GM18951 (cell line): ENCODE data around the gene FAM237A.

Experiments
- POLR2A ChIP-seq: IDR thresholded peaks from 4 replicates; pipeline ENCODE4 v1.6.1; 2011; ENCODE audit warnings: mild to moderate bottlenecking; ENCODE audit not compliant: insufficient read length, insufficient read depth; ENCODE audit errors: extremely low read depth
- in situ Hi-C: fragments of 300-500 bp; cut with MboI; formaldehyde crosslinking; loops from one replicate; pipeline ENCODE4 v1.12.0; 2022; ENCODE audit warnings: low sequenced_read_pairs, mixed read lengths, inconsistent platforms; ENCODE audit not compliant: unreplicated experiment

Gene FAM237A

DNA sequence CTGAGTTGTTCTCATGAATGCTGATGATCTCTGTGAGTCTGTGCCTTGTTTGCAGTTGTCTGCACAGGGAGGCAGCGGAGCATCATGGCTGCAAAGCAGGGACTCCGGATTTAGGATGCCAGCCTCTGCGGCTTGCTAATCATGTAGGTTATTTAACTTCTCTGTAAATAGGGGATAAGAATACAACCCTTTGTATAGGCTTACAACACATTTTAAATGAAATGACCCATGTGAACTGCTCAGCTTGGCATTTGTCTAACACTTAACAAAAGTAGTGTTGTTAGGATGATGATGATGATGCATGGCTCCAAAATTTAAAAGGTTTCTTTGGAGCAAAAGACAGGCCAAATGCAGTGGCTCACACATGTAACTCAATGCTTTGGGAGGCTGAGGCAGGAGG, 56.5 kb downstream of the FAM237A start:
- in situ Hi-C loops, result loop anchor here (10.0 kb wide), 1 partner anchor 776 kb away; no protein-coding TSS in a partner anchor
- no peak for TF ChIP-seq POLR2A
